ENCODE measurements around the gene CERS4.
"Not testable (repeated sequence)": the region's sequence is repeated elsewhere in the genome, so short reads cannot be mapped to it uniquely, and the experiment has no call there.

The CERS4 gene

GRCh38 chr19:8244442-8244841, 35.3 kb downstream of the CERS4 start:
- DNase-seq, result no peak

- no peak for DNase-seq
Measured at GRCh38 chr19:8245869-8246835, 37.0 kb downstream of the CERS4 start.

GRCh38 chr19:8247129-8247890, 38.1 kb downstream of the CERS4 start:
- DNase-seq, result not testable (repeated sequence)

GRCh38 chr19:8248348-8249328, 39.5 kb downstream of the CERS4 start:
- no peak for DNase-seq

- no peak for DNase-seq
Measured at GRCh38 chr19:8250596-8250995, 41.4 kb downstream of the CERS4 start.

GRCh38 chr19:8251025-8251472, 41.9 kb downstream of the CERS4 start:
- DNase-seq, result no peak

GRCh38 chr19:8252922-8253589, 43.9 kb downstream of the CERS4 start:
- DNase-seq, result peak; percentile 96

GRCh38 chr19:8253678-8254077, 44.5 kb downstream of the CERS4 start:
- no peak for DNase-seq

- DNase-seq, result no peak
Measured at GRCh38 chr19:8254286-8255001, 45.3 kb downstream of the CERS4 start.

- no peak for DNase-seq
Measured at GRCh38 chr19:8255426-8256125, 46.4 kb downstream of the CERS4 start.

- no peak for DNase-seq
Measured at GRCh38 chr19:8256276-8257051, 47.3 kb downstream of the CERS4 start.

GRCh38 chr19:8257052-8257443, 47.9 kb downstream of the CERS4 start:
- no peak for DNase-seq

- DNase-seq, result no peak
Measured at GRCh38 chr19:8259142-8259921, 50.2 kb downstream of the CERS4 start.

- no peak for DNase-seq
Measured at GRCh38 chr19:8259922-8260247, 50.7 kb downstream of the CERS4 start.

- DNase-seq, result no peak
Measured at GRCh38 chr19:8261347-8261746, 52.2 kb downstream of the CERS4 start.

- no peak for DNase-seq
Measured at GRCh38 chr19:8261881-8262280, 52.7 kb downstream of the CERS4 start.

- no peak for DNase-seq
Measured at GRCh38 chr19:8262431-8262830, 53.3 kb downstream of the CERS4 start.

- not testable (repeated sequence) for DNase-seq
Measured at GRCh38 chr19:8264248-8264647, 55.1 kb downstream of the CERS4 start.

- DNase-seq, result no peak
Measured at GRCh38 chr19:8265872-8266271, 56.7 kb downstream of the CERS4 start.
